ENCODE data around the gene HOXB2. TPM values are rescaled to one million over a fixed set of nuclear protein-coding genes. Genes with fewer than 3 reads are reported as not detected.
A peak's percentile ranks its signal among the peaks of the same experiment; 100 is the strongest.
"Not testable (repeated sequence)": the region's sequence is repeated elsewhere in the genome, so short reads cannot be mapped to it uniquely, and the experiment has no call there.

Gene HOXB2
- total RNA-seq, 1 experiment from 2014 or later = 59.3 TPM

DNA sequence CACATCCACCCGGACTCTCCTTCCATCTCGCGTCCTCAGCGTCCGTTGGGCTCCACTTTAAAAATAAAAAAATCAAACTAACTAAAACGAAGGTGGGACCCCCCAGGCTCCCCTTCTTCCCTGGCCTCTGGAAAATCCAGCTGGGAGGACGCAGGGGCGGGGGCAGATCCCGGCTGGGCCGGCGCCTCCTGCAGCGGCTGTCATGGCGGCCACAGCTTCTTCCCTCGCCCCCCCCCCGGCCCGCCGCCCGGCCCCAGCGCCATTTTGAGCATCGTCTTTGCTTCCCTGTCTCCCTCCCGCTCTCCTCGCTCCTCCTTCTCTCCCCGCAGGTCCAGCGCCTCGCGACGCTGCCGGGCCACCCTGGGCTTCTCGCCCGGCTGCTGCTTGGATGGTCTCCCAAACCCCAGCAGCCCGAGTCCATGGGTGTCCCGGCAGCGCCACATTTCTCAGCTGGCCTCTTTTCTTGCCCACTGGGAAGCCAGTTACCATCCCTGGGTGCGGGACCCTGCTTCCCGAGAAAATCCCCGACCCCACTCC, 3.3 kb downstream of the HOXB2 start:
- DNase-seq (ENCODE audit: low read depth) = peak; percentile 77

DNA sequence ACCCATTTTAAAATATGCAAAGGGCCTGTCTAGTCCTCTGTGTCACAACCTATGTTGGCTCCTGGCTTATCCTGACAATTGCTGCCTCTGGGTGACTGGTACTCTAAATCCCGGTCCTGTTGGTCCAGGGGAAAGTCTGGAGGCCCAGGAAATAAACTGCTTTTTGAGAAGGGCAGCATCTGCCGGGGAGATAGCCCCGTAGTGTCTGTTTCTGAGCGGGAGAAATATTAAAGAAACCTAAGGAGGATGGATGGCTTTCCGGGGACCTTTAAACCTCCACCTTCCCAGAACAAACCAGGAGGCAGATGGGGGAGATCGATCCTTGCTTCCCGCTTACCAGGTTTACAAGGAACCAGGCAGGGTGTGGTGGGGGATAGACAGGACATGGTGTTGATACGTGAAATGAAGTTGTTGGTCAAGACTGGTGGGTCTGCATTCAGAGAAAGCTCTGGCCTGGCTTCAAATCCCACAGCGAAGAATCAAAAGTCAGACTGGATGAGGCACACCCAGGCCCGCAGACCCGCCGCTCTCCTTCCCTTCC, 3.8 kb downstream of the HOXB2 start:
- DNase-seq (ENCODE audit: low read depth) = no peak

DNA sequence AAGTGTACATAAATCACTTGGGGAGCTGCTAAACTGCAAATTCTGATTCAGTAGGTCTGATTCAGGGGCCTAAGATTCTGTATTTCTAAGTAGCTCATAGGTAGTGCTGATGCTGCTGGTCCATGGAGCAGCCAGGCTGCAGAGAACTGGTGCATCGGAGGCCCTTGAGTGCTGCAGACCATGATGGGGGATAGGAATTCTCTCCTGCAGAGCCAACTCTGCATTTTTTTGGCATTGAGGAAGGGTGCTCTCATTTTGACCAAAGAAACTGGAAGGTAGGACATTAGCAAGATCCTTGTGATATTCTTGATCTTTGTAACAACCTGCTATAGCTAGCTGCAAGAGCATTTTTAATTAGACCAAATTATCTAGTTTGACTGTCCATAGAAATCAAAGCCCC, 4.7 kb downstream of the HOXB2 start:
- no peak for DNase-seq (ENCODE audit: low read depth)

DNA sequence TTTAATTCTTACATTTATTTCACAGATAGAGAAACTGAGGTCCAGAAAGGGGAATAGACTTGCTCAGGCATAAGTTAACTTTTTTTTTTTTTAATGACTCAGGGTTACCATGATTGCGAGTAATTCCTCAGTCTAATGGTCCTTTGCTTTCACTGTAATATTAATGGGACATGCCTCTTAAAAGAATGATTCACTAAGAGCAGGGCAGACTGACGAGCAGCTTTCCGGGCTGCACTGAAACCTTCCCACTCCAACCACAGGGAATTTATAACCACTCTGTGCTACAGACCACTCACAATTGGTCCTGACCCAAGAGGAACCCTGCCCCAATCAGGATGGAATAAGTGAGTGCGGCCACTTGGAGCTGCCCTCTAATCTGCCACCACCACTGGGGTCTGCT, 5.7 kb downstream of the HOXB2 start:
- DNase-seq (ENCODE audit: low read depth) = peak; percentile 94

DNA sequence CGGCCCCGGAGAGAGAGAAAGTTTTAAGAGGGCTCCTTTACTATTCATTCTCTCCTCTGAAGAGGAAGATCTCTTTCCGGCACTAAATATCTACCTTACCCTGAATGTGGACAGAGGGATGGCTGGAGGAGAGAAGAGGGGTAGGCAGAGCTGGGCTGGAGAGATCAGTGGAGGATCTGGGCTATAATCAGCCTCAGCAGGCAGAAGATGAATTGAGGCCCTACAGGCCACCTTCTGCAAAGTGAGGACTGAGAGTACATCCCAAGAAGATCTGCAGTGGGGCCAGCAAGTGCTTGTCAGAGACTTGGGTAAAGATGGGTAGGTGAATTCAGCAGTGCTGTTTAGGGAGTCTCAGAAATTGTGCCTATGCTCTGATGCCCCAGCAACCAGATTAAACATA, 7.6 kb downstream of the HOXB2 start:
- DNase-seq (ENCODE audit: low read depth) = no peak

DNA sequence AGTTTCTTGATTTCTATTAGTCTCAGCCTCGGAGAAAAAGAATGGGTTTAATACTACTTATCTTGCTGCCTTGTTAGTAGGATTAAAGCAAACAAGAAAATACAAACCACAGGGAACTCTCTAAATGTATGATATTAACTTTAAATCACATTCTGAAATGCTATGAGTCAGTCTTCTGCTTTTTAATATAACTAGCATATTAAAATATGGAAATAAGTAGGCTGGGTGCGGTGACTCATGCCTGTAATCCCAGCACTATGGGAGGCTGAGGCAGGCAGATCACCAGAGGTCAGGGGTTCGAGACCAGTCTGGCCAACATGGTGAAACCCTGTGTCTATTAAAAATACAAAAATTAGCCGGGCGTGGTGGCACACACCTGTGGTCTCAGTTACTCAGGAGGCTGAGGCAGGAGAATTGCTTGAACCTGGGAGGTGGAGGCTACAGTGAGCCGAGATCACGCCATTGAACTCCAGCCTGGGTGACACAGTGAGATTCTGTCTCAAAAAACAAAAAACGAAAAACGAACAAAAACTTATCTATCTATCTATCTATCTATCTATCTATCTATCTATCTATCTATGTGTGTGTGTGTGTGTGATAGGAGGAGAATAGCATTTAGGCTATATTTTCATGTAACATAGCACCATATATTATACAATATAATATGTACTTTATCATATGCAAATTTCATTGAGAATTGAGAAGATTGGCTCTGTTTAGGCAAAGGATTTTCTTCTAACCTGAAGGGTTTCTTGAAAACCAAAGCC, 8.9 kb downstream of the HOXB2 start:
- DNase-seq (ENCODE audit: low read depth) = not testable (repeated sequence)

DNA sequence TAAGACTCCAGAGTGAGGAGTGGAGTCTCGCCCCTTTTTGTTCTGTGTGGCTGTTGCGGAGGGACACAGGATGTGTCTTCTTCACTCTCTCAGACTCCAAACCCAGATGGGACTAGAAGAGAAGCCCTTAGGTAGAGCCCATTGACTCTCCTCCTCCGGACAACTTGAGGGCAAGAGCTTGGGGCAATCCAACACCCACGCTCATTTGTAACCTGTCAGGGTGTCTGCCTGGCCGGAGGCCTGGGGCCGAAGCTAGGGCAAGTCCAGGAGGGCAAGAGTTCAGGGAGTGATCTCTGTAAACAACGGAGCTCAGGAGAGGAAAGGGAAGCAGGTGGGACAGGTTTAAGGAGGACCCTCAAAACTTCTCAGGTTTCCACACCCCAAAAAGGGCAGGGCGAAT, 12.6 kb downstream of the HOXB2 start:
- no peak for DNase-seq (ENCODE audit: low read depth)

DNA sequence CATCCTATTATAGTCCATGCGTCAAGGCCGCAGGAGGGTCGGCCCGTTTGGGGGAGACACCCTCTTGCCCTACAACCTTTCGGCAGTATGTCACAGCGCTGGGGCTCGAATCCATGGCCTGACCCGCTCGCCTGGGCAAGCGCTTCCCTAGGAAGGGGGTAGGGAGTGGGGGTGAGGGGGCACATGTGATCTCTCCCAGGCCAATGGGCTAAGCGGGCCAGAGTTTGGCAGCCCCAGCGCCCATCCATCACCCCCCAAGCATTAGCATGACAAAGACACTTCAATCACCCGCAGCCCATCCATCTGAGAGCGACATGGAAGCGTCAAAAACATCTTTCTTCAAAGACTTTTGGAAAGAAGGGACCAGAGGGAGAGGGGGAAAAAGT, 14.0 kb downstream of the HOXB2 start, which contains the start of gene HOXB1:
Gene HOXB1, minus strand, starts transcription at position 125 of the 386 bp plus-strand sequence. Its CDS starts 107 bp downstream, at position 18.
- no peak for DNase-seq (ENCODE audit: low read depth)

DNA sequence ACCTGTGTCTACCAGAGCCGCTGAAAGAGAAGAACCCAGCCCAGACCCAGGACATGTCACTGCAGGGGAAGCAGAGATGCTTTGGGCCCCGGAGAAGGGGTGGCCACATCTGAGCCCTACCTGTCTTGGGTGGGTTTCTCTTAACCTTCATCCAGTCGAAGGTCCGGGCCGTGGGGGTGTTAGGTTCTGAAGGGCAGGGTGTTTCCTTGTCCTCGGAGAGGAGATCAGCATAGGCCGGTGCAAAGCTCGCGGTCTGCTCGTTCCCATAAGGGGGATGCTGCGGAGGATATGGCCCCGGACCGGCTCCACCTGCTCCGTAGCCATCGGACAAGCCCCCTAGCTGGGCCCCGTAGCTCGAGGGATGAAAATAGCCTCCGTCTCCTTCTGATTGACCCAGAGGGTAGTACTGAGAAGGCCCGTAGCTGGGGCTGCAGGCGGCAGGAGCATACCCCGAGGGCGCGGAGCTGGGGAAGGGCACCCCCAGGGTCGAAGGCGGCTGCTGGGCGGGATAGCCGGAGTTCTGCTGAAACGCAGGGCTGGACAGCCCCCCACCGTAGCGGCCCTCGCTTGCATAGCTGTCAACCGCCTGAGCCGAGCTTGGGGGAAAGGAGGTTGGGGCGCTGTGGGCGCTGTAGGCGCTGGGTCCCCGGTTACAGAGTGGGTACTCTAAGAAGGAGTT, 14.6 kb downstream of the HOXB2 start:
- no peak for DNase-seq (ENCODE audit: low read depth)

DNA sequence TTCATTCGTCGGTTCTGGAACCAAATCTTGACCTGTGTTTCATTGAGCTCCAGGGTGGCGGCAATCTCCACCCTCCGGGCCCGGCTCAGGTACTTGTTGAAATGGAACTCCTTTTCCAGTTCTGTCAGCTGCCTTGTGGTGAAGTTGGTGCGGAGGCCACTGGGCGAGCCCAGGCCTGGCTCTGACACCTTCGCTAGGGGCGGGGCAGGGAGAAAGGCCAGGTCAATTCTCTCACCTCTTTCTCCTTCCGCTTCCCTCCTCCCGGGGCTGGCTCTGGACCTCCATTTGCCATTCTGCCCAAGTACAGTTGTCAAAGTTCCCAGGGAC, 15.3 kb downstream of the HOXB2 start:
- DNase-seq (ENCODE audit: low read depth) = no peak

DNA sequence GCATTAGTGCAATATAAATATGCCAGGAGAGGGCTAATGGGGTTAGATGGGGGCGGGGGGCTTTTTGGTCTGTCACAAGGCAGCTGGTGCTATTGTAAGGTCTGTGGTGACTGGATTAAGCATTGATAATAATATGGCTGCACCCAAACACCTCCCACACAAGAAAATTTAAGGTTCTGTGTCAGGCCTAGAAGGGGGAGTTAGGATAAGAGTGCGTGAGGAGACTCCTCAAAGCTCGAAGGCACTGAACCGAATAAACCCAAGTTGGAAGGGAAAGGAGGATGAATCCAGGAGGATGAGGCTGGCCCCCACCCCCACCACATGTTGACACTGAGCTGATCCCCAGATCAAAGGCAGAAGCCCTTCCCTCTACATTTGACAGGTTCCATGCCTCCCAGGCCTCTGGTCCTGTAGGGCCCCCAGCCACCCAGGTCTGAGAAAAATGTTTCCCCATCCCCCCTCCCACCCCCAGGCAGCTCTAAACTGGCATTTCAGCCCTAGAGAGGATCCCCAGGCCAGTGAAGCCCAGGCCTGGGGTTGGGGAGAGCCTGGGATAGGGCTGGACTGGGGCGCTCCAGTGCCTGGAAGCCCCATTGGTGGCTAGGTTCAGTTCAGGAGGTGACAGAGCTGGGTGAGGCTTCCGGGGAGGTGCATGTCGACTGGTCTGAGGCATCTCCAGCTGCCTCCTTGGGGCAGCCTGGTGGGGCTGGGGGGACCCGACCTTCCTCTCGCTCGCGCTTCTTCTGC, 15.8 kb downstream of the HOXB2 start:
- DNase-seq (ENCODE audit: low read depth) = no peak

DNA sequence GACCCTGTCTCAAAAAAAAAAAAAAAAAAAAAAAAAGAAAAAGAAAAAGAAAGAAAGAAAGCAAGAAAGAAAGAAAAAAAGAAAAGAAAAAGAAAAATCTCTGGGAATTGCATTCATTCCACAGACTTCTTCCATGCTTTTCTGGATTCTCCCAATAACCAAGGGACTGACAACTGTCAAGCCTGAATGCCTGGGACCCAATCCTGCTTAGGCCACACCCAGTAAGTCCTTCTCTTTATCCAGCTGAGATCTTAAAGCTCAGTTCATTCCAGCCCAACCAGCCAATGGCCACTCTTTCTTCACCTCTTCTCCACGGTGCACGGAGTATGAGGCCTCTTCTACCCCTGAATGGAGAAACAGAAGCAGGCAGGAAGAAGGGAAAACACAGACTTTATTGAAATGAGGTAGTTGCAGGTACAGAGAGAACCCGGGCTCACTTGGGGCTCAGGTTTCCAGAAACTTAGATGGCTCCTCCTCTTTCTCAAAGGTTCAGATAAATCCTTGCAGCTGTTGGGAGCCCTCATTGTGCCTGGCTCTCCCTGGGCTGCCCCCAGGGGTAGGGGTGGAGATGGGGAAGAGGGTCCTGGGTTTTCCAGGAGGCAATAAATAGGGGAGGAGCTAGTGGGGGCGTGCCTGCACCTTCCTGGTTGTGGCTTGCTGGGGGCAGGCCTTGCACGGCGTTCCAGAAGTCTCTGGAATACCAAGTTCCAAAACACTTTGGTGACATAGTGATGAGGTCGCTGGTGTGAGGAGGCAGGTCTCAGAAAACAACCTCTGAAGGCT, 16.6 kb downstream of the HOXB2 start:
- no peak for DNase-seq (ENCODE audit: low read depth)

DNA sequence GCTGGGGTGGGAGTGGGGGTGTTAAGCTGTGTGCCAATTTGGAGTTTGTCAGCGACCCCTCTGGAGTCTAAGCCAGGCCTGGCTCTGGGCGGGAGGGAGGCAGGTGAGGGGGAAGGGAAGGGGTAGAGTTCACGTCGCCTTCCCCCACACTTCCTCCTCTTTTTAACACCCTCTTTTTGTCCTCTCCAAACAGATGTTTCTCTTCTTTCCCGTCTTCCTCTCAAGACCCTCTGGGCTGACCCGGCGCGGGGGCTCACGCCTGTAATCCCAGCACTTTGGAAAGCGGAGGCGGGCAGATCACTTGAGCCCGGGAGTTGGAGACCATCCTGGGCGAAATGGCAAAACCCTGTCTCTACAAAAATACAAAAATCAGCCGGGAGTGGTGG, 17.4 kb downstream of the HOXB2 start:
- DNase-seq (ENCODE audit: low read depth) = no peak

DNA sequence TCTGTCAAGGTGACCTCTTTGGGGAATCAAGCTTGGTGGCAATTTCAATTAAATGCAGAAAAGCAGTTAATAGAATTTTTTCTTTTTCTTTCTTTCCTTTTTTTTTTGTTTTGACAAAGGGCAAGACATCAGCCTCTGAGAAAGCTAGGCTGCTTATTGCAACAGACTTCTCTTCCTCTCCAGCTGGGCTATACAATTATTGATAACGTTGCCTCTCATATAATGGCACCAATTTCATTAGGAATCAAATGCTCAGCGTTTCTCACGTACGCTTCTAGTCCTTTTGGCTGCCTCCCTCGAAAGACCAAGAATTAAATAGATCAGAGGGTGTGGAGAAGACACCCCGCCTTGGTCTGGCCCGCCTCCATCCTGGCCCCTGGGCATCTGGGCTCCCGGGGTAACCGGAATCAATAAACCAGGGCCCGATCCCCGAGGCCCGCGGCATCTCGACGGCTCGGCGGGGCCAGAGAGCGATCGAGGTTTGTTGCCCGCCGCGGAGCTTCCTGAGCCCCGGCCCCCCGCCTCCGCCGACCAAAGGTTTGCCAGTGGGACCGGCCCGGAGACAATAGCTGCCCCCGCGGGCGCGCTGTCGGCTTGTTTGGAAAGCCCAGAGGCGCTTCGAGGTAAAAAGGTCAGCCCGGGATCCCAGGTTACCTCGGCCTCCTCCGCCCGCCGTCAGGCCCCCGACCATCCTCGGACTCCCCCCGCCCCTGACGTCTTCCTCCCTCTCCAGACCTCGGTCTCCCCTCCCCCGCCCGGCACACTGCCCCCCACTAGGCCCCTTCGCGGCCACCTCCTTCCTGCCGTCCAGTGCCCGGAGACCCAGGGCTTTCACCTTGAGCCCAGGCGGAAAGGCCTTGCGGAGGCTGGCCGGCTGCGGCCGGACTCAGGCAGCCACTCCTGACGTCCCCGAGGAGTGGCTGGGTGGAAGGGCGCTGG, 18.0 kb downstream of the HOXB2 start:
- DNase-seq (ENCODE audit: low read depth) = no peak

DNA sequence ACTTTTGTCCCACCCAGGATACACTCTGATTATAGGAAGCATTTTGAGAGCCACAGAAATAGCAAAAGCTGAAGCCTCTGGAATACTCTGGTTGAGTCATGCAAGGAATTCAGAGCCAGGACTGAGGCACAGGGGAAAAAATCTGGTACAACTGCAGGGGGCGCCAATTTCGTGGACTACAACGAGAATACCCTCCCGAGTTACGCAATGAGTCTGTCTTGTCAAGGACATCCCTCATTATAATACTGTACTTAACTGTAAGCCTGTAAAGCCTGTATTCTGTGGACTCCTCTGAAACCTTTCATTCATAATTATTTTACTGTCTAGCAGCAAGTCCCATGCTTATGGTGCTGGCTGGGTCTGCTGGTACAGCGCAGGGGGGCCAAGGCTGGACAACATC, 21.9 kb downstream of the HOXB2 start:
- no peak for DNase-seq (ENCODE audit: low read depth)

DNA sequence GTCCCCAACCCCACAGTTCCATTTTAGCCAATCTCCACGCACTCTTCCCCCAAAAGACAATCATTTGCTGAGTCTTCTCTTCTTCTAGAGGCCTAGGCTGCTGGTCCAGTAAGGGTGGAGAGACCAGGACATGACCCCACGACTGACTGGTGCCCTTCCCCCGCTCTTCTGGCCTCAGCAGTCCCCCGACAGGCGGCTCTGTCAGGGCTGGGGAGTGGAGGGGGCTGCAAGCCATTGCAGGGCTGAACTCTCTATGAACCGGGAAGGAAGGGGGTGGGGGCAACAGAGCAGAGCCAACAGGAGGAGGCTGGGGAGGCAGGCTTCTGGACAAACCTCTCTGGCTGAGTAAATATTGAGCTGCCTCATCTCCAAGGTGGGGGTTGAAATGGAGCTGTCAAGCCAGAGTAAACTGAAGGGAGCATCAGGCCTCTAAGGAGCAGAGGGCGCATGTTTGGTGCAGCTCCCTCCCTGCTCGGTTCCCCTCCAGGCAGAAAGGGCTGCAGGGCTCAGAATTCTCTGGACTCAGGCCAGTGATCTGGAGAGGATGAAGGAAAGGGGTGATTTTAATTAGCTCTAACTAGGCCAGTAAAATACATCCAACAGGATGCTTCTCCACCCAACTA, 22.8 kb downstream of the HOXB2 start:
- DNase-seq (ENCODE audit: low read depth) = no peak

DNA sequence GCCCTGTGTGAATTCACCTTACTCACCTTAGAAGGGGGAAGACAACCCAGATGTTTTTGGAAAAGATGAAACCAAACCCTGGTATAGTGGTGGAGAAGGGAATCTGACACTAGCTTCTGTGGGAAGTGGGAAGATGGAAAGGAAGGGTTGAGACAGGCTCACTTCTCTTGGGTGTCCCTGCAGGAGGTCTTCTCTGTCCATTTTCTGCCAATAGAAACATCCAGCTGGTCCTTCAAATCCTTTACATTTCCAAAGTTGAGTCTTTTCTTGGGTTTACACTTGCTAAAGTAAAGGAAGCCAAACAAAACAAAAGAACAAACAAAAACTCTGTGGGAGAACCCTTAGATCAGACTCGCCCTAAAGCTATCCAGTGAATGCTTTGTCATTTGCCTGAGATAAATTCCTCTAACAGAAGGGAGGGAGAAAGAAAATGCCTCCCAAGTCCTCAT, 24.3 kb downstream of the HOXB2 start:
- no peak for DNase-seq (ENCODE audit: low read depth)

DNA sequence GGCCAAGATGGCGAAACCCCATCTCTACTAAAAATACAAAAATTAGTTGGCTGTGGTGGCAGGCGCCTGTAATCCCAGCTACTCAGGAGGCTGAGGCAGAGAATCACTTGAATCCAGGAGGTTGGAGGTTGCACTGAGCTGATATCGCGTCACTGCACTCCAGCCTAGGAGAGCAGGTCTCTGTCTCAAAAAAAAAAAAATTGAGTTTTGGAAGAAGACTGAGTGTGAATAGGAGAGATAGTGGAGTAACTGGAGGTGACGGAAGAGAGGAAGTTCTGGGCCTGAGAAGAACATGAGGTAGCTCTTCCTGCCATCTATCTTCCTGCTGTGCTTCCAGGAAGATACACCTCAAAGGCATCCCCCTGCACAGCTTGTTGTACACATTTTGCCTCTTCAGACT, 25.5 kb downstream of the HOXB2 start:
- DNase-seq (ENCODE audit: low read depth) = no peak

DNA sequence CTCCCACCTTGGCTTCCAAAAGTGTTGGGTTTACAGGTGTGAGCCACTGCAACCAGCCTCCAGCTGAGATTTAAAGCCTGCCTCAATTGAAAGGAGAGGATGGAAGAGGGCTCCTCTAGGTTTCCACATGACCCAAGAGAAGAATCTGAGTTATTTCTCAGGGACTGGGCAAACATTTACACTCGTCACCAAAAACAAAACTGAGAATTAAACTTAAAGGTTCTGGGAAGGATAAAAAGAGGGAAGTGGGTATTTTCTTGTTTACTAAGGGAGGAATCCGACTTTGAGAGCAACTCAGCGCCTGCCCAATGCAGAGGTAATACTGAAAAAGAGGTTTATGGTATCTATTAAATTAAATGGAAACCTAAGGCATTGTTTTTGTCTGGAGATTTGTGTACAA, 27.4 kb downstream of the HOXB2 start:
- DNase-seq (ENCODE audit: low read depth) = no peak
